GM21619 (cell line): ENCODE measurements around the gene TAAR5.
"Not testable (repeated sequence)": the region's sequence is repeated elsewhere in the genome, so short reads cannot be mapped to it uniquely, and the experiment has no call there.

ENCODE experiments used
- ATAC-seq: cut with Tn5 transposase; IDR thresholded peaks from one replicate; pipeline ENCODE4 v1.9.1; 2021; ENCODE audit not compliant: unreplicated experiment

Gene TAAR5

DNA sequence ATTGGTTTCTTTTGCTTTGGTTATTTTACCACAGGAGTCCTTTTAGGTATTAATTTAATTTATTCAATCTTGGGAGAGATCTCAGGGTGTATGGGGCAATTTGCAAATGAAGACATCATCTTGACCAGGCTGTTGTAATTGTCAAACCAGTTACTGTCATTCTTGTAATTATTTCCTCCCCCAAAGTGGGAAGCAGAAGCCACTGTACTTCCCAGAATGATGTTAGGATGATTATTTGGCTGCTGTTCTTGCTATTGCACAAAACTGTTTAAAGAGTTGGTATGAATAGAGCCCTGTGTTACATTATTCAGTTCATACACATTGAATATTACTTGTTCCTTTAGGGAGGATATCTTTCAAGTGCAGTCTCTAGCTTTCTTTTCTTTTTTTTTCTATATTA lies 17.8 kb downstream of the TAAR5 start:
- no peak for ATAC-seq

DNA sequence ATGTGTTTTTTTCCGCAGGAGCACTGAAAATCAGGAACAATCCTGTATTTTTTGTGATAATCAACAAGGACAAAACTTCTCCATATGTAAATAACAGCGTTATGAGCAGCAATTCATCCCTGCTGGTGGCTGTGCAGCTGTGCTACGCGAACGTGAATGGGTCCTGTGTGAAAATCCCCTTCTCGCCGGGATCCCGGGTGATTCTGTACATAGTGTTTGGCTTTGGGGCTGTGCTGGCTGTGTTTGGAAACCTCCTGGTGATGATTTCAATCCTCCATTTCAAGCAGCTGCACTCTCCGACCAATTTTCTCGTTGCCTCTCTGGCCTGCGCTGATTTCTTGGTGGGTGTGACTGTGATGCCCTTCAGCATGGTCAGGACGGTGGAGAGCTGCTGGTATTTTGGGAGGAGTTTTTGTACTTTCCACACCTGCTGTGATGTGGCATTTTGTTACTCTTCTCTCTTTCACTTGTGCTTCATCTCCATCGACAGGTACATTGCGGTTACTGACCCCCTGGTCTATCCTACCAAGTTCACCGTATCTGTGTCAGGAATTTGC lies 19.2 kb downstream of the TAAR5 start, which contains the start of gene TAAR6:
Gene TAAR6, plus strand, starts transcription at position 102 of the 557 bp plus-strand sequence. Its CDS starts 0 bp downstream, at position 102.
- ATAC-seq: no peak

GRCh38 chr6:132569170-132569569 lies 20.4 kb downstream of the TAAR5 start:
- ATAC-seq: no peak

DNA sequence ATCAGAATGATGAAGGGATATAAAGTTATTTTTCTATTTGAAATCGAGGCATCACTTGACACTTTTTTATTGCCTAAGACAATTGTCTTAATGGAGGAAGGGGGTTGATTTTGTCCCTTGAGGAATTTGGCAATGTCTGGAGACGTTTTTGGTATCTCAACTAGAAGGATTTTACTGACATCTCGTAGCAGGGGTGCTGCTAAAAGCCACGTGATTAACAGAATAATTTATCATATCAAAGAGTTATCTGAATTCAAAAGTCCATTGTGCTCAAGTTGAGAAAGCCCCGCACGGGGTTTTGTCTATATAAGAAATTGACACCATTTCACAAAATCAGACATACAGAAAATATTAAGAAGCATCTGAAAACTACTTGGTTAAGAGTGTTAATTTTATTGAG lies 20.9 kb downstream of the TAAR5 start:
- ATAC-seq: no peak

- no peak for ATAC-seq
These were observed 22.0 kb downstream of the TAAR5 start for GRCh38 chr6:132567566-132567965.

DNA sequence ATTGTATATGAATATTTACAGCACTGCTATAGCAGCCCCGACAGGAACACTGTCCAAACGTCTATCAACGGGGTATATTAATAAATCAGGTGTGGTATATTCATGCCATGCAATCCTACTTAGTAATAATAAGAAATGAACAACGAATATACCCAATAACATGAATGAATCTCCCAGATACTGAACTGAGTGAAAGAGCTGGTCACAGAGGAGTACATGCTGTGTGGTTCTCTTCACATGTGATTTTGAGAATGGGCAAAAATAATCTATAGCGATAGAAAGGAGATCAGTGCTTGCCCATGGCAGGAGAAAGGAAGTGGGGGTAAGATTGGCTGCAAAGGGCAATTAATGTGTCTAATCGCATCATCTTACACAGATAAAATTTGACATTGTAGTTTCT lies 23.1 kb downstream of the TAAR5 start:
- ATAC-seq: no peak

- ATAC-seq: not testable (repeated sequence)
These were observed 29.5 kb downstream of the TAAR5 start for GRCh38 chr6:132560087-132560486.

- no peak for ATAC-seq
These were observed 37.2 kb downstream of the TAAR5 start, which contains the start of gene TAAR8 for GRCh38 chr6:132552372-132552771. TAAR8 (plus strand) TSS chr6:132552672; CDS start chr6:132552693, 21 bp downstream.

DNA sequence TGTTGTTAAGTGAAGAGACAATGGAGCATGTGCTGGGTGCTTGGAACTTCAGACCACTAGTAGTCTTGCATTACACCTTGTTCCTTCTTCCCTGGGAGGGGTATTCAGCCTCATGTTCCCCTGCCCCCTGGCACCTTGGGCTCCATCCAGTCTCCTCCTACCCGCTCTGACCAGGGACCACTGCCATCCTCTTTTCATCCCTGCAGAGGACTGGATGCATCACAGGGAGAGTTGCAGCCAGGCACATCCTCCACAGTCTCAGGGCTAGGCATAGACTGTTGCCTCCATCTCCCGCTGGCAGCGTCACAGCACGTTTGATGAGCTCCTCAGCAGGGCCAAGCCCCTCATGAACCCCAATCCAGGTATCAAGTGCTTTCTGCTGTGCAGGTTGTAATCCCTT lies 38.3 kb downstream of the TAAR5 start:
- ATAC-seq: no peak

DNA sequence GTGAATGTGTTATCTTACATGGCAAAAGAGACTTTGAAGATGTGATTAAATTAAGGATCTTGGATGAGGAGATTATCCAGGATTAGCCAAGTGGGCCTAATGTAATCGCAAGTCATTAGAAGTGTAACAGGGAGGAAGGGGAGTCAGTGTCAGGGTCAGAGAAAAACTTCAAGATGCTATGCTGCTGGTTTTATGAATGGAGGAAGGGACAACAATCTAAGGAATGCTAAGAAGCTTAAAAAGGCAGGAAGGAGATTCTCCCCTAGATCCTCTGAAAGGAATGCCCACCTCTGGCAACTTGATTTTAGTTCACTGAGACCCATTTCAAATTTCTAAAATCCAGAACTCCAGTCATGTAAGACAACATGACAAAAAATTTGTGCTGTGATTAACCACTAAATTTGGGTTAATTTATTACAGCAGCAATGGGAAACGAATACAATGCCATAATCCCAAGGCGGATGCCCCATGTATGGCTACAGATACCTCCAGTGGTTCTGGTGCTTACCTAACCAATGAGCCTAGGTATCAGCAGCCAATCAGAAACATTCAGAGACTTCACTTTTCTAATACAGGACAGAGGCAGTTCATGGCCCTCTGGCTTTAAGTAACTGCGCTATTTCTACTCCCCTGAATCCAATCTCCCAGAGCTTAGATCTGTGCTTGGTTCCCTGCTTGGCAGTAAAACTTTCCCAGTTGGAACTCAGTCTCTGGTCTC lies 40.6 kb downstream of the TAAR5 start:
- ATAC-seq: no peak

GRCh38 chr6:132544826-132545225 lies 44.7 kb downstream of the TAAR5 start:
- no peak for ATAC-seq
